Neural progenitor cell (in vitro differentiated cells): Measurements from ENCODE around the gene HBS1L.

ENCODE experiments used
- CTCF ChIP-seq: fragments of 200-600 bp; sonication (generic); IDR thresholded peaks from 2 replicates; pipeline ENCODE4 v1.5.1; 2017; ENCODE audit warnings: antibody characterized with exemption, mild to moderate bottlenecking
- EZH2phosphoT487 ChIP-seq: fragments of 200-600 bp; sonication (generic); IDR thresholded peaks from 2 replicates; pipeline ENCODE4 v1.6.1; 2017; ENCODE audit warnings: antibody characterized with exemption

DNA sequence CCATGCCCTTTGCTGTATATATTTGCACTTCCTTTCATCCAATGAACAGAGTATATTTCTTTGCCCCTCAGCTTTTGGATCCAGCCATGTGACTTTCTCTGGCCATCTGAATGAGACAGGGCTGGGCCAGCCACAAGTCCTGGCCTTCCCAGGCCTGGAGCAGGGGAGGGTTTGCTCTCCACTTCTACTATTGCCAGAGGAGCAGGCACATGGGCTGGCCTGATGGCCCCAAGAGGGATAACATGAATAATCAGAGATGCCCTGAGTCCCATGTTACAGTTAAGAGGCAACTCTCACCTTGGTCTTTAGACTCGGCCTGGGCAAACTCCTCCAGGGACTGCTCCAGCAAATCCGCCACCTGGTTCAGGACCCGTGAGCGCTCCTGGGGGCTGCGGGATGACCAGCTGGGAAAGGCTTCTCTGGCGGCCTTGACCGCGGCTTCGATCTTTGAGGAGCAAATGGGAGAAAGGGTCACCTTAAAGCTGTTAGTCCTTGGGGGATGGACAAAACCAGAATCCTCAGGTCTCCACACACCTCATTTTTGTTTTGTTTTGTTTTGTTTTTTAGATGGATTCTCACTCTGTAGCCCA lies 111.0 kb downstream of the HBS1L start:
- TF ChIP-seq CTCF (no peak), EZH2phosphoT487 (no peak)
